Loucy (cell line): ENCODE results near the gene PLEKHG7.

Source experiments
- H2AFZ ChIP-seq: fragments of 200-600 bp; sonication (generic); 2 replicates; pipeline ENCODE4 v1.6.0; 2016; ENCODE audit warnings: antibody characterized with exemption, mild to moderate bottlenecking, low read length, moderate library complexity
- H3F3A ChIP-seq: fragments of 200-600 bp; 2 replicates; pipeline ENCODE4 v1.6.0; 2016; ENCODE audit warnings: antibody characterized with exemption, low read depth, mild to moderate bottlenecking
- H3K27me3 ChIP-seq: fragments of 200-600 bp; sonication (generic); 2 replicates; pipeline ENCODE4 v1.6.1; 2014; ENCODE audit warnings: low read length, mild to moderate bottlenecking; ENCODE audit not compliant: insufficient read depth, poor library complexity, severe bottlenecking
- H3K36me3 ChIP-seq: fragments of 200-600 bp; sonication (generic); 2 replicates; pipeline ENCODE4 v1.6.1; 2016; ENCODE audit warnings: low read length; ENCODE audit not compliant: insufficient read depth
- H3K4me1 ChIP-seq: fragments of 200-600 bp; sonication (generic); 2 replicates; pipeline ENCODE4 v1.5.1; 2014; ENCODE audit warnings: low read length, mild to moderate bottlenecking; ENCODE audit not compliant: insufficient read depth, poor library complexity, severe bottlenecking
- H3K4me2 ChIP-seq: fragments of 200-600 bp; sonication (generic); 2 replicates; pipeline ENCODE4 v1.6.0; 2014; ENCODE audit warnings: antibody characterized with exemption, low read length, low read depth, mild to moderate bottlenecking; ENCODE audit not compliant: poor library complexity, severe bottlenecking
- H3K4me3 ChIP-seq: fragments of 200-600 bp; sonication (generic); 2 replicates; pipeline ENCODE4 v1.5.1; 2014; ENCODE audit warnings: low read length, mild to moderate bottlenecking, mixed read lengths; ENCODE audit not compliant: poor library complexity, severe bottlenecking
- H3K79me2 ChIP-seq: fragments of 200-600 bp; sonication (generic); 2 replicates; pipeline ENCODE4 v1.6.1; 2014; ENCODE audit warnings: low read length; ENCODE audit not compliant: insufficient read depth
- H3K9ac ChIP-seq: fragments of 200-600 bp; sonication (generic); 2 replicates; pipeline ENCODE4 v1.6.0; 2014; ENCODE audit warnings: mild to moderate bottlenecking, low read depth, low read length, moderate library complexity; ENCODE audit not compliant: poor library complexity, severe bottlenecking
- H3K9me2 ChIP-seq: fragments of 200-600 bp; sonication (generic); replicated peaks from 2 replicates; pipeline ENCODE4 v1.6.1; 2016; ENCODE audit warnings: low read depth, low read length, mixed read lengths
- H3K9me3 ChIP-seq: fragments of 200-600 bp; sonication (generic); 2 replicates; pipeline ENCODE4 v1.6.1; 2014; ENCODE audit warnings: mild to moderate bottlenecking, antibody characterized with exemption, low read length, low read depth; ENCODE audit not compliant: insufficient read depth
- H4K20me1 ChIP-seq: fragments of 200-600 bp; sonication (generic); 2 replicates; pipeline ENCODE4 v1.6.0; 2014; ENCODE audit warnings: antibody characterized with exemption, low read length, mild to moderate bottlenecking; ENCODE audit not compliant: insufficient read depth, poor library complexity, severe bottlenecking
- CTCF ChIP-seq: fragments of 200-600 bp; sonication (generic); conservative IDR thresholded peaks from 2 replicates; pipeline ENCODE4 v1.5.1; 2014; ENCODE audit warnings: mild to moderate bottlenecking, antibody characterized with exemption, low read length
- EZH2phosphoT487 ChIP-seq: fragments of 200-600 bp; IDR thresholded peaks from 2 replicates; pipeline ENCODE4 v1.6.1; 2018; ENCODE audit warnings: antibody characterized with exemption, mild to moderate bottlenecking, moderate library complexity, borderline replicate concordance

The PLEKHG7 gene

GRCh38 chr12:92676710-92677109 is 26.1 kb upstream of the PLEKHG7 start:
- no peaks in the 10 kb centered on the region for H3K79me2 ChIP-seq
- H2AFZ ChIP-seq: no peak overlapping the region
- H3K9me3 ChIP-seq: no peaks in the 10 kb centered on the region
- no peaks in the 10 kb centered on the region for H4K20me1 ChIP-seq
- TF ChIP-seq EZH2phosphoT487 (no peak), CTCF (no peak)
- no peak overlapping the region for H3K4me2 ChIP-seq
- H3F3A ChIP-seq: no peaks in the 10 kb centered on the region
- no peaks in the 10 kb centered on the region for H3K27me3 ChIP-seq
- no peaks in the 10 kb centered on the region for H3K4me1 ChIP-seq
- H3K4me3 ChIP-seq: no peak overlapping the region
- no peaks in the 10 kb centered on the region for H3K9me2 ChIP-seq
- H3K9ac ChIP-seq: no peak overlapping the region
- H3K36me3 ChIP-seq: no peaks in the 10 kb centered on the region

GRCh38 chr12:92690601-92691000 is 12.2 kb upstream of the PLEKHG7 start:
- Histone ChIP-seq H3K4me3 (no peak overlapping the region), H3K4me2 (no peak overlapping the region), H3K36me3 (no peaks in the 10 kb centered on the region), H3K4me1 (no peaks in the 10 kb centered on the region), H3K9ac (no peak overlapping the region), H3K9me2 (no peaks in the 10 kb centered on the region), H4K20me1 (no peaks in the 10 kb centered on the region), H2AFZ (no peak overlapping the region), H3K79me2 (no peaks in the 10 kb centered on the region), H3F3A (no peaks in the 10 kb centered on the region), H3K27me3 (no peaks in the 10 kb centered on the region), H3K9me3 (no peaks in the 10 kb centered on the region)
- no peak for TF ChIP-seq EZH2phosphoT487
- no peak for TF ChIP-seq CTCF

- no peak for TF ChIP-seq CTCF
- no peak for TF ChIP-seq EZH2phosphoT487
- Histone ChIP-seq H3K79me2 (no peaks in the 10 kb centered on the region), H3K4me3 (no peak overlapping the region), H3F3A (no peaks in the 10 kb centered on the region), H3K4me2 (no peak overlapping the region), H3K9ac (no peak overlapping the region), H3K4me1 (no peaks in the 10 kb centered on the region), H3K9me2 (no peaks in the 10 kb centered on the region), H4K20me1 (no peaks in the 10 kb centered on the region), H3K9me3 (no peaks in the 10 kb centered on the region), H2AFZ (no peak overlapping the region), H3K36me3 (no peaks in the 10 kb centered on the region), H3K27me3 (no peaks in the 10 kb centered on the region)
These were observed 7.7 kb upstream of the PLEKHG7 start for GRCh38 chr12:92695056-92695455.
